GM18526 (cell line): ENCODE measurements around the gene ATXN2L.

ENCODE experiments used
- POLR2A ChIP-seq: IDR thresholded peaks from 3 replicates; pipeline ENCODE4 v1.6.1; 2011; ENCODE audit not compliant: insufficient read length; ENCODE audit errors: extremely low read depth

Gene ATXN2L

GRCh38 chr16:28835864-28836760 is 13.3 kb downstream of the ATXN2L start:
- no peak for TF ChIP-seq POLR2A

DNA sequence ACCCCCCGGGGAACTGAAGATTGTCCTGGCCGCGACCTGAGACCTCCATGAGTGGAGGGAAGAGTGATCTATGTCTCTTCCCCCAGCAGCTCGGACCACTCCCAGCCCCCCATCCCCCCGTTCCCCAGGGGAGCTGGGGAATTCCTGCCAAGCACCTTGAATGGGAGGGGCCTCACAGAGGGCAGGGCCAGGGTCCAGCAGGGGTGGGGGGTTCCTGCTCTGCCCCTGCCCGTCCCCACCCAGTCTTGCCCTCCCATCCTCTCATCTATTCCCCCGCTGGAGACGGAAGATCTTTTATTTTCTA is 13.9 kb downstream of the ATXN2L start:
- no peak for TF ChIP-seq POLR2A

- TF ChIP-seq POLR2A: no peak
These were observed 15.1 kb downstream of the ATXN2L start for GRCh38 chr16:28837672-28838557.

DNA sequence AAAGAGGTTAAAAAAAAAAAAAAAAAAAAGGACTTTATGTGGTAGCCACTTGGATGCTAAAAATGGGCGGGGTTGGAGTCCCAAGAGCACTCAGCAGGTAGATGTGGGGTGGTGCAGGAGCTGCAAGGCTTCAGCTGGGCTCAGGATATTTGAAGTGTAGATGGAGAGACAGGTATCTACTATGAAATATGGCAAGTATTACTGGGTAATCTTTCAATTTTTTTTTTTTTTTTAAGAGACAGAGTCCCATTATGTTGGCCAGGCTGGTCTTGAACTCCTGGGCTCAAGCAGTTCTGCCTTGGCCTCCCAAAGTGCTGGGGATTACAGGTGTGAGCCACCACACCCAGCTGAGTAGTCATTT is 15.7 kb downstream of the ATXN2L start:
- TF ChIP-seq POLR2A: no peak

DNA sequence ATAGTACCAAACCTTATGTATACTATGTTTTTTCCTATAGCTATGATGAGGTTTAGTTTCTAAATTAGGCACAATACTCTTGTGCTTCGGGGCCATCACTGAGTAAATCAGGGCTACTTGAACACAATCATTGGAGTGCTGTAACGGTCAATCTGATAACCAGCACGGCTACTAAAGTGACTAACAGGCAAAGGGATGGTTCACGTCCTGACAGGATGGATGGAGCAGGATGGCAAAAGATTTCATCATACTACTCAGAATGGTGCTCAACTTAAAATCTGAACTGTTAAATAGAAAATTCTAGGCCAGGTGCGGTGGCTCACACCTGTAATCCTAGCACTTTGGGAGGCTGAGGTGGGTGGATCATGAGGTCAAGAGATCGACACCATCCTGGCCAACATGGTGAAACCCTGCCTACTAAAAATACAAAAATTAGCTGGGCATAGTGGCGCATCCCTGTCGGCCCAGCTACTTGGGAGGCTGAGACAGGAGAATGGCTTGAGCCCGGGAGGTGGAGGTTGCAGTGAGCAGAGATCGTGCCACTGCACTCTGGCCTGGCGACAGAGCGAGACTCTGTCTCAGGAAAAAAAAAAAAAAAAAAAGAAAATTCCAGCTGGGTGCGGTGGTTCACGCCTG is 16.3 kb downstream of the ATXN2L start:
- TF ChIP-seq POLR2A: no peak

GRCh38 chr16:28839899-28840298 is 17.1 kb downstream of the ATXN2L start:
- no peak for TF ChIP-seq POLR2A

- TF ChIP-seq POLR2A: no peak
These were observed 19.9 kb downstream of the ATXN2L start for GRCh38 chr16:28842696-28843095.

GRCh38 chr16:28843766-28844165 is 21.0 kb downstream of the ATXN2L start:
- TF ChIP-seq POLR2A: no peak

DNA sequence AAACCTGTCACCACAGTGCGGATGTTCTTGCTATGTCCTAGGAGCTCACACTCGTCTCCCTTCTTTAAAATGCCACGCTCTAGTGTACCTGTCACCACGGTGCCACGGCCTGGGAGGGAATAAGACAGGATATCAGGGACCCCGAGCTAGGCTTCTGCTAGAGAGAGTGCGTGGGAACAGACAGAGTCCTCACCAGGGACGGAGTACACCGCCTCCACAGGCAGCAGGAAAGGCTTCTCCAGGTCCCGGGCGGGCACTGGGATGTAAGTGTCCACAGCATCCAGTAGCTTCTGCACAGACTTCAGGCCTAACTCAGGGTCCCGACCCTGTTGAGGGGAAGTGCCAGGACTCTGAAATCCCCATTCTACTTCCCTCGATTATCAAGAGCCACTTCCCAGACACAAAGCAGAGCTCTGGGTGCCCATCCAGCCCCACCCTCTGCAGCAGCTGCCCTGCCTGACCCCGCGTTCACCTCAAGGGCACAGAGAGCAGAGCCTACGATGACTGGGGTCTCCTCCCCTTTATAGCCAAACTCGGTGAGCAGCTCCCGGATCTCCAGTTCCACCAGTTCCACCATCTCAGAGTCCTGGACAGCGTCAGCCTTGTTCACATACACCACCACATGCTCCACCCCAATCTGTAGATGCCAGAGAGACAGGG is 21.6 kb downstream of the ATXN2L start:
- TF ChIP-seq POLR2A: no peak

DNA sequence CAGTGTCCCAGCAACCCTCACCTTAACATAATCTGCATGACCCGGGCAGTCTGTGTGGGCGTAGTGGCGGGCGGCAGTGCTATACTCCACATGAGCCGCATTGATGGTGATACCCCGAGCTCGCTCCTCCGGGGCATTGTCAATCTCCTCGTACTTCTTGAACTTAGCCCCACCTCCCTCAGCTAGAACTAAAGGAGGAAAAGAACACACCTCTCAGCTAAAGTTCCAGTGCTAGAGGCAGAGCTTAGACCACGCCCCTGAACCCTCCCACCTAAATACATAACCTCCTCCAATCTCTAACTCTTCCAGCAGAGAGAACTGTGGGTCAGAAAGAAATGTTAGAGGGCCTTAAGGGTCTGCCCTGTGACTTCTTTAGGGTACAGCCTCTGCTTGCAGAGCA is 22.5 kb downstream of the ATXN2L start:
- TF ChIP-seq POLR2A: no peak

DNA sequence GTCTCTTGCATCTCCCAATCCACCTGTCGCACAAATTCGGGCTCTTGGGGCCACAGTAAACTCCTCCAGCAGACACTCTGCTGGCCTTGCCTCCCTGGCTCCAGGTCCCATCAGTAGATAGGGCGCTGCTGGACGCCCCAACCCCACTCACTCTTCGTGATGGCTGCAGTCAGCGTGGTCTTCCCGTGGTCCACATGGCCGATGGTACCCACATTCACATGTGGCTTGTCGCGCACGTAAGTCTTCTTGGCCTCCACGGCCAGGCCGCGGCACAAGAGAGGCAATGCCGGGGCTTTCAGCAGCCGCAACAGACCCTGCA is 22.9 kb downstream of the ATXN2L start:
- no peak for TF ChIP-seq POLR2A

DNA sequence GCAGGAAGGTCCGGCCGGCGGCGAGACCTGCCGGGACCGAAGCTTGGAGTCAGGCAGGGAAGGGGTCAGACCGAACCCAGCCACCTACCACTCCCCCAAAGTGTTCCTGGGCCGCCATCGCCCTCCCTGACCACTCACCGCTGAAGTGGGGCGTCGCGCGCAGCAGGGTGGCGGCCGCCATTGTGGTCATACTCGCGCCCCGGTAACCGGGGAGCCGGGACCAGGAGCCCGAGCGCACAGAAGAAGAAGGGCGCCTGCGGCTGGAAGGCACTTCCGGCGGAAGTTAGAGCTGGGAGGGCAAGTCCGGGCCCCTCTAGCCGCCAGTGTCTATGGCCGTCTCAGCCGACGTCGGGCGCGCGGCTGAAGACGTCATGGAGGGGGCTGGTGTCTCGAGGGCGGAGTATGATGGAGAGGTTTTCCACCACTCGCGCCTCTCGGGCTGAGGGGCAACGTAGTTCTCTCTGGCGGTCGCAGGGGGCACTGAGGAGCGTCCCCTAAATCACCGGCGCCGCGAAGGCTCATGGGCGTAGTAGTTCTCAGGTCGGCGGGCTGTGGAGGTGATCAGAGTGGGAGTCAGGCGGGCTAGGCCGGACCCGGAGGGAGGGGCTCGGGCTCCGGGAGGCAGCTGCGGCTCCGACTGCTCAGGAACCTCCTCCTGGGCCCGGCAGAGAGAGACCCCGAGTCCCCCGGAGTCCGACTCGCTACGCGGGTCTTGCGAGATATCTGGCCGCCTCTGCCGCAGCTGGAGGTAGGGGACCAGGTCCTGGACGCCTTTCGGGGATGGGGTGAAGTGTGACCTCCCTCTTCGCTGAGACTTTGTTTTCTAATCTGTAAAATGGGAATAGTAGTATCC is 23.5 kb downstream of the ATXN2L start, which contains the start of gene TUFM:
TUFM (minus strand) TSS at position 269 of the 853 bp plus-strand sequence; CDS start at position 190, 79 bp downstream.
- peak; percentile 83 for TF ChIP-seq POLR2A

- no peak for TF ChIP-seq POLR2A
These were observed 24.1 kb downstream of the ATXN2L start for GRCh38 chr16:28846933-28847273.

GRCh38 chr16:28858421-28858820 is 35.6 kb downstream of the ATXN2L start:
- no peak for TF ChIP-seq POLR2A
